HepG2 (cell line): ENCODE results near the gene VPS26B. TPM values are rescaled to one million over a fixed set of nuclear protein-coding genes. Genes with fewer than 3 reads are reported as not detected.

ENCODE experiments used
- ATAC-seq: fragments of 200-7000 bp; cut with Tn5 transposase; 3 replicates; pipeline ENCODE4 v1.9.1; 2020; ENCODE audit warnings: mild to moderate bottlenecking, moderate library complexity
- BruUV-seq: library from RNA; stranded (reverse); fragments of 400-500 nt; replicated peaks from 2 replicates; lab custom pipeline; 2021; lab: Mats Ljungman, UMichigan
- CTCF ChIA-PET: fragments of 300-600 bp; formaldehyde crosslinking; extraction: SDS; loops from one replicate; lab custom pipeline; 2021; ENCODE audit warnings: low total read pairs, inconsistent platforms, low intra/inter-chr PET ratio; lab: Yijun Ruan, JAX
- POLR2A ChIA-PET: fragments of 350-600 bp; sonication (Branson Sonifier 250); formaldehyde crosslinking; loops from one replicate; lab custom pipeline; 2020; ENCODE audit warnings: antibody characterized with exemption, inconsistent platforms; lab: Yijun Ruan, JAX
- DNase-seq: peaks from one replicate; pipeline ENCODE4 v3.0.0-alpha.2; 2015; ENCODE audit warnings: low spot score
- FAIRE-seq: peaks from 3 replicates; lab custom pipeline; 2011; peaks lifted over from hg19 to GRCh38; lab: Jason Lieb, UNC
- H2AFZ ChIP-seq: one replicate; pipeline ENCODE4 v1.6.1; 2011; ENCODE audit warnings: low read length, inconsistent platforms
- H3K27ac ChIP-seq: fragments of 300-600 bp; 3 replicates; pipeline ENCODE4 v1.8.0; 2011; ENCODE audit warnings: mixed run types, mild to moderate bottlenecking, mixed read lengths, low read length, inconsistent platforms; ENCODE audit not compliant: insufficient read depth; ENCODE audit errors: extremely low read length
- H3K27me3 ChIP-seq, 2 experiments: fragments of 200-600 bp in 1 of 2; 2 replicates in 1 of 2; 3 replicates in 1 of 2; pipeline versions ENCODE4 v1.6.0 to v1.8.0; 2011; ENCODE audit warnings: low read length in 2 of 2, mild to moderate bottlenecking in 2 of 2, moderate library complexity in 2 of 2, inconsistent platforms in 1 of 2; ENCODE audit not compliant: insufficient read depth in 2 of 2, control insufficient read depth in 1 of 2
- H3K36me3 ChIP-seq, 2 experiments: fragments of 200-600 bp in 1 of 2; replicated peaks in 1 of 2; 2 replicates in 1 of 2; 3 replicates in 1 of 2; pipeline versions ENCODE4 v1.5.1 to v1.8.0; 2011; ENCODE audit warnings: low read length in 2 of 2, inconsistent platforms in 1 of 2; ENCODE audit not compliant: insufficient read depth in 2 of 2, control insufficient read depth in 1 of 2
- H3K4me1 ChIP-seq: 2 replicates; pipeline ENCODE4 v1.5.1; 2012; ENCODE audit warnings: low read length, inconsistent platforms; ENCODE audit not compliant: insufficient read depth
- H3K4me2 ChIP-seq: 2 replicates; pipeline ENCODE4 v1.6.0; 2011; ENCODE audit warnings: low read depth, low read length, inconsistent platforms
- H3K4me3 ChIP-seq, 3 experiments: fragments of 200-600 bp in 1 of 3; sonication (generic), shearing (Covaris generic) in 1 of 3; replicated peaks in 1 of 3; 2 replicates each; pipeline ENCODE4 v1.5.1; 2011 to 2016; ENCODE audit warnings: low read length in 3 of 3, inconsistent platforms in 2 of 3, low read depth in 2 of 3, mild to moderate bottlenecking in 2 of 3, control low read depth in 1 of 3, mixed read lengths in 1 of 3; ENCODE audit not compliant: insufficient read depth in 1 of 3
- H3K79me2 ChIP-seq: one replicate; pipeline ENCODE4 v1.6.1; 2011; ENCODE audit warnings: low read length, inconsistent platforms; ENCODE audit not compliant: insufficient read depth
- H3K9ac ChIP-seq: 2 replicates; pipeline ENCODE4 v1.6.0; 2011; ENCODE audit warnings: mild to moderate bottlenecking, low read depth, low read length, inconsistent platforms; ENCODE audit not compliant: insufficient read depth
- H3K9me3 ChIP-seq: 2 replicates; pipeline ENCODE4 v1.5.1; 2012; ENCODE audit warnings: mild to moderate bottlenecking, low read length
- H4K20me1 ChIP-seq: 2 replicates; pipeline ENCODE4 v1.6.0; 2011; ENCODE audit warnings: inconsistent platforms, mild to moderate bottlenecking, low read length, moderate library complexity; ENCODE audit not compliant: insufficient read depth
- HOMEZ ChIP-seq: IDR thresholded peaks from 2 replicates; pipeline ENCODE4 v1.6.1; 2016; ENCODE audit warnings: low read depth
- PHB2 ChIP-seq: fragments of 450-650 bp; IDR thresholded peaks from 2 replicates; pipeline ENCODE4 v1.6.1; 2018; ENCODE audit not compliant: partially characterized antibody
- SIN3B ChIP-seq: fragments of 150-350 bp; IDR thresholded peaks from 2 replicates; pipeline ENCODE4 v1.6.1; 2014; ENCODE audit warnings: low read length
- SPEN ChIP-seq: sonication (generic); formaldehyde crosslinking; IDR thresholded peaks from 2 replicates; pipeline ENCODE4 v1.5.1; 2020; ENCODE audit warnings: low read depth, mild to moderate bottlenecking, missing genetic modification reagents
- ZBTB49 ChIP-seq: sonication (generic); formaldehyde crosslinking; IDR thresholded peaks from 2 replicates; pipeline ENCODE4 v1.4.0; 2020; ENCODE audit warnings: missing genetic modification reagents, borderline replicate concordance
- ZNF512B ChIP-seq: sonication (generic); formaldehyde crosslinking; IDR thresholded peaks from 2 replicates; pipeline ENCODE4 v1.5.1; 2020; ENCODE audit warnings: missing genetic modification reagents, mild to moderate bottlenecking, borderline replicate concordance
- WGBS: methylation state at CpG from one replicate; pipeline ENCODE4 v1.1.6; 2017; ENCODE audit warnings: low lambda C conversion rate; 5-methylcytosine and 5-hydroxymethylcytosine counted together
- in situ Hi-C: cut with HindIII; loops from 2 replicates; pipeline ENCODE4 v1.10.0; 2017; ENCODE audit warnings: low pct_unique_long_range_greater_than_20kb; ENCODE audit not compliant: extremely low pct_ligation_motif_present
- intact Hi-C: fragments of 100-400 bp; cut with micrococcal nuclease; formaldehyde crosslinking; loops from one replicate; pipeline ENCODE4 v1.10.0; 2022; ENCODE audit not compliant: unreplicated experiment
- polyA plus RNA-seq, 8 experiments: library from polyadenylated mRNA; depleted of rRNA in 3 of 8; stranded (reverse) in 7 of 8; unstranded in 1 of 8; fragments of >200 nt; fragmentation: Illumina TruSeq in 4 of 8; extraction: Trizol in 4 of 8; gene quantifications; 2 replicates each; pipeline versions ENCODE4 v1.2.1 to v1.2.3, GENCODE V29; 2011 to 2016; ENCODE audit warnings: low read depth in 4 of 8, missing spikeins in 1 of 8, mixed read lengths in 1 of 8; ENCODE audit not compliant: insufficient read depth in 1 of 8
- total RNA-seq, 5 experiments: library from RNA; depleted of rRNA; stranded (reverse); fragments of >200 nt; fragmentation: Illumina TruSeq; extraction: Trizol; gene quantifications; 2 replicates each; pipeline ENCODE4 v1.2.3, GENCODE V29; 2016; ENCODE audit warnings: low read depth in 1 of 5
- TF ChIP-seq, protein P1 (sequence below): sonication (generic); formaldehyde crosslinking; IDR thresholded peaks from 2 replicates; pipeline ENCODE4 v1.4.0; 2020; ENCODE audit warnings: missing genetic modification reagents; ENCODE audit errors: not compliant biosample characterization

VPS26B gene
- total and polyA plus RNA-seq, 2 of the 13 experiments (the other 11 are each of a cell fraction or from before 2014, with no cell fraction given) = 20.2 to 23.2 TPM

DNA sequence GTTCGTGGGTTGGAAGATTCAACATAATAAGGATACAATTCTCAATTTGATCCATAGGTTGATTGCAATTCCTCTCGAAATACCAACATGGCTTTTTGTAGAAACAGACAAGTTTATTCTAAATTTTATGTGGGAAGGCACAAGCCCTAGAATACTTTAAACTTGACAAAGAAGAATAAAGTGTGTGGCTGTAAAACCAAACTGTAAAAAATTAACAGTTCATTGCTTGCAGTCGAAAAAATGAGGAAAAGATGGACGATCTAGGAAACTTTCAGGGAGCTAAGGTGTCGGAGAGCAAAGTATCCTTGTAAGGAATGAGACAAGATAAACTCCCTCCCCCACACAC lies 50.7 kb downstream of the VPS26B start:
- Histone ChIP-seq H3K9ac (no peak overlapping the region), H2AFZ (no peak overlapping the region), H3K27ac (no peak overlapping the region), H3K4me2 (no peak overlapping the region), H3K27me3 (peaks cover 6 to 58% of the 10 kb centered on the region in 2 experiments), H3K9me3 (no peaks in the 10 kb centered on the region), H4K20me1 (no peaks in the 10 kb centered on the region), H3K4me1 (peaks cover 20% of the 10 kb centered on the region), H3K4me3 (no peak overlapping the region), H3K79me2 (no peaks in the 10 kb centered on the region), H3K36me3 (no peaks in the 10 kb centered on the region)
- WGBS = 4% methylated on average over 5 of the region's 5 CpGs
- ChIA-PET POLR2A (no interaction called here), CTCF (no interaction called here)
- no peak for DNase-seq
- TF ChIP-seq, protein P1, sequence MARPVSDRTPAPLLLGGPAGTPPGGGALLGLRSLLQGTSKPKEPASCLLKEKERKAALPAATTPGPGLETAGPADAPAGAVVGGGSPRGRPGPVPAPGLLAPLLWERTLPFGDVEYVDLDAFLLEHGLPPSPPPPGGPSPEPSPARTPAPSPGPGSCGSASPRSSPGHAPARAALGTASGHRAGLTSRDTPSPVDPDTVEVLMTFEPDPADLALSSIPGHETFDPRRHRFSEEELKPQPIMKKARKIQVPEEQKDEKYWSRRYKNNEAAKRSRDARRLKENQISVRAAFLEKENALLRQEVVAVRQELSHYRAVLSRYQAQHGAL (CRISPR knock-in tag) = no peak
- TF ChIP-seq HOMEZ (no peak), ZNF512B (CRISPR knock-in tag) (no peak), PHB2 (no peak), SIN3B (no peak), ZBTB49 (CRISPR knock-in tag) (no peak), SPEN (no peak)
- BruUV-seq = no TSS peak
- intact Hi-C loops = no loop called here
- ATAC-seq = no peak
- in situ Hi-C loops = no loop called here
- FAIRE-seq = no peak
